Smooth muscle cell (in vitro differentiated cells): Measurements from ENCODE around the gene TMEM62. TPM values are rescaled to one million over a fixed set of nuclear protein-coding genes. Genes with fewer than 3 reads are reported as not detected.

ENCODE experiments used
- DNase-seq: peaks from one replicate; lab custom pipeline; 2025; ENCODE audit not compliant: unreplicated experiment; lab: John Stamatoyannopoulos, UW
- H2AFZ ChIP-seq: fragments of 200-600 bp; sonication (generic); 2 replicates; pipeline ENCODE4 v1.6.0; 2016; ENCODE audit warnings: antibody characterized with exemption, low read depth, mild to moderate bottlenecking
- H3F3A ChIP-seq: fragments of 200-600 bp; sonication (generic); 2 replicates; pipeline ENCODE4 v1.6.0; 2017; ENCODE audit warnings: antibody characterized with exemption, low read depth
- H3K27ac ChIP-seq: fragments of 200-600 bp; sonication (generic); 2 replicates; pipeline ENCODE4 v1.5.1; 2016; ENCODE audit warnings: low read depth, mild to moderate bottlenecking
- H3K27me3 ChIP-seq: fragments of 200-600 bp; sonication (generic); 2 replicates; pipeline ENCODE4 v1.6.1; 2016; ENCODE audit warnings: low read depth, mild to moderate bottlenecking
- H3K36me3 ChIP-seq: fragments of 200-600 bp; sonication (generic); 2 replicates; pipeline ENCODE4 v1.5.1; 2016; ENCODE audit warnings: low read depth
- H3K4me1 ChIP-seq: fragments of 200-600 bp; sonication (generic); 2 replicates; pipeline ENCODE4 v1.5.1; 2016; ENCODE audit warnings: low read depth
- H3K4me2 ChIP-seq: fragments of 200-600 bp; sonication (generic); 2 replicates; pipeline ENCODE4 v1.6.0; 2016; ENCODE audit warnings: mild to moderate bottlenecking
- H3K4me3 ChIP-seq: fragments of 200-600 bp; sonication (generic); 2 replicates; pipeline ENCODE4 v1.5.1; 2016; ENCODE audit warnings: mild to moderate bottlenecking
- H3K79me2 ChIP-seq: fragments of 200-600 bp; sonication (generic); 2 replicates; pipeline ENCODE4 v1.6.0; 2016; ENCODE audit warnings: low read depth, mild to moderate bottlenecking
- H3K9ac ChIP-seq: fragments of 200-600 bp; sonication (generic); 2 replicates; pipeline ENCODE4 v1.6.0; 2016; ENCODE audit warnings: low read depth
- H3K9me3 ChIP-seq: fragments of 200-600 bp; sonication (generic); replicated peaks from 2 replicates; pipeline ENCODE4 v1.5.1; 2016; ENCODE audit warnings: low read depth
- H4K20me1 ChIP-seq: fragments of 200-600 bp; sonication (generic); 2 replicates; pipeline ENCODE4 v1.6.0; 2016; ENCODE audit warnings: low read depth
- CTCF ChIP-seq: fragments of 200-600 bp; sonication (generic); IDR thresholded peaks from 2 replicates; pipeline ENCODE4 v1.5.1; 2017; ENCODE audit warnings: borderline replicate concordance, mild to moderate bottlenecking, antibody characterized with exemption; ENCODE audit not compliant: insufficient read depth, poor library complexity, severe bottlenecking
- WGBS: methylation state at CpG from one replicate; pipeline ENCODE4 v1.1.7; 2016; ENCODE audit warnings: low lambda C conversion rate; 5-methylcytosine and 5-hydroxymethylcytosine counted together
- polyA plus RNA-seq: library from polyadenylated mRNA; unstranded; fragments of >200 nt; fragmentation: Nextera tagmentation; extraction: Ambion mirVana; gene quantifications from 2 replicates; pipeline ENCODE4 v1.2.1, GENCODE V29; 2016
- small RNA-seq: library from RNA; depleted of rRNA; stranded (forward); fragments of <200 nt; gene quantifications from one replicate; pipeline ENCODE3, GENCODE V24; 2014
- total RNA-seq: library from RNA; depleted of rRNA; stranded (reverse); fragments of >200 nt; gene quantifications from 2 replicates; pipeline ENCODE4 v1.2.3, GENCODE V29; 2014

The TMEM62 gene
- total and polyA plus RNA-seq, 2 experiments from 2014 or later = 3.1 to 12.0 TPM

GRCh38 chr15:43229977-43230376 is 96.6 kb downstream of the TMEM62 start:
- H3K4me3 ChIP-seq = no peak overlapping the region

GRCh38 chr15:43230640-43231115 is 97.3 kb downstream of the TMEM62 start:
- peaks cover 7% of the 10 kb centered on the region for H3K27me3 ChIP-seq
- no peaks in the 10 kb centered on the region for H3K9me3 ChIP-seq
- H2AFZ ChIP-seq = no peak overlapping the region
- no peaks in the 10 kb centered on the region for H3K36me3 ChIP-seq
- no peaks in the 10 kb centered on the region for H3F3A ChIP-seq
- H3K79me2 ChIP-seq = no peaks in the 10 kb centered on the region
- no peak overlapping the region for H3K27ac ChIP-seq
- 69% methylated on average over 2 of the region's 2 CpGs for WGBS
- DNase-seq = no peak
- no peaks in the 10 kb centered on the region for H3K4me1 ChIP-seq
- H3K4me3 ChIP-seq = no peak overlapping the region
- no peaks in the 10 kb centered on the region for H4K20me1 ChIP-seq
- H3K9ac ChIP-seq = no peak overlapping the region
- TF ChIP-seq CTCF = no peak
- H3K4me2 ChIP-seq = no peak overlapping the region

More at GRCh38 chr15:43229977-43230376, 96.6 kb downstream of the TMEM62 start:
- no peak for DNase-seq
- TF ChIP-seq CTCF = no peak
- WGBS = 92% methylated on average over 5 of the region's 5 CpGs
- Histone ChIP-seq H3K79me2 (no peaks in the 10 kb centered on the region), H3K9ac (no peak overlapping the region), H3F3A (no peaks in the 10 kb centered on the region), H3K9me3 (no peaks in the 10 kb centered on the region), H3K27me3 (peaks cover 7% of the 10 kb centered on the region), H4K20me1 (no peaks in the 10 kb centered on the region), H3K4me1 (no peaks in the 10 kb centered on the region), H3K27ac (no peak overlapping the region), H3K4me2 (no peak overlapping the region), H3K36me3 (no peaks in the 10 kb centered on the region), H2AFZ (no peak overlapping the region)

- no peak for DNase-seq
- Histone ChIP-seq H3K9ac (no peak overlapping the region), H3K27ac (no peak overlapping the region), H3K79me2 (no peaks in the 10 kb centered on the region), H3K4me3 (no peak overlapping the region), H3K4me1 (no peaks in the 10 kb centered on the region), H3K9me3 (no peaks in the 10 kb centered on the region), H3F3A (no peaks in the 10 kb centered on the region), H3K36me3 (no peaks in the 10 kb centered on the region), H3K4me2 (no peak overlapping the region), H3K27me3 (peaks cover 7% of the 10 kb centered on the region), H4K20me1 (no peaks in the 10 kb centered on the region), H2AFZ (no peak overlapping the region)
- WGBS = 87% methylated on average over 3 of the region's 3 CpGs
- no peak for TF ChIP-seq CTCF
Measured at GRCh38 chr15:43232289-43232874, 99.0 kb downstream of the TMEM62 start.

Small RNA genes lying within 50 kb of the gene (small RNA-seq; reads per million reads assigned to genes)
- not detected for gene AC068724.2

Other genes starting within 250 kb of the TMEM62 start
- 10.3 and 11.1 TPM in 2 replicates for gene TTBK2, start 212.8 kb upstream of the TMEM62 start, total RNA-seq
- 5.7 and 6.6 TPM in 2 replicates for gene TTBK2, start 212.8 kb upstream of the TMEM62 start, polyA plus RNA-seq
- 20.5 and 24.0 TPM in 2 replicates for gene UBR1, start 27.5 kb upstream of the TMEM62 start, total RNA-seq
- 8.7 and 9.5 TPM in 2 replicates for gene UBR1, start 27.5 kb upstream of the TMEM62 start, polyA plus RNA-seq
- 29.6 and 30.5 TPM in 2 replicates for gene CCNDBP1, start 51.8 kb downstream of the TMEM62 start, total RNA-seq
- 22.1 and 33.4 TPM in 2 replicates for gene CCNDBP1, start 51.8 kb downstream of the TMEM62 start, polyA plus RNA-seq
- not detected in 2 replicates for gene EPB42, start 87.4 kb downstream of the TMEM62 start, total RNA-seq
- gene EPB42, start 87.4 kb downstream of the TMEM62 start, polyA plus RNA-seq = not detected in 2 replicates
- 2.5 and 3.7 TPM in 2 replicates for gene TGM5, start 133.3 kb downstream of the TMEM62 start, total RNA-seq
- 0.08 and 1.1 TPM in 2 replicates for gene TGM5, start 133.3 kb downstream of the TMEM62 start, polyA plus RNA-seq
- not detected in 2 replicates for gene TGM7, start 168.7 kb downstream of the TMEM62 start, total RNA-seq
- gene TGM7, start 168.7 kb downstream of the TMEM62 start, polyA plus RNA-seq = not detected in 2 replicates
- 5.0 and 5.7 TPM in 2 replicates for gene LCMT2, start 197.0 kb downstream of the TMEM62 start, total RNA-seq
- 2.2 and 5.4 TPM in 2 replicates for gene LCMT2, start 197.0 kb downstream of the TMEM62 start, polyA plus RNA-seq
- gene ZSCAN29, start 237.5 kb downstream of the TMEM62 start, total RNA-seq = 10.9 and 20.9 TPM in 2 replicates
- gene ZSCAN29, start 237.5 kb downstream of the TMEM62 start, polyA plus RNA-seq = 6.3 and 11.6 TPM in 2 replicates
- 5.9 and 11.4 TPM in 2 replicates for gene TUBGCP4, start 237.5 kb downstream of the TMEM62 start, total RNA-seq
- 9.0 and 10.2 TPM in 2 replicates for gene TUBGCP4, start 237.5 kb downstream of the TMEM62 start, polyA plus RNA-seq